ENCODE data around the gene IL12B. TPM values are rescaled to one million over a fixed set of nuclear protein-coding genes. Genes with fewer than 3 reads are reported as not detected.

The IL12B gene
- total RNA-seq, 1 donor from 2014 or later: not detected

DNA sequence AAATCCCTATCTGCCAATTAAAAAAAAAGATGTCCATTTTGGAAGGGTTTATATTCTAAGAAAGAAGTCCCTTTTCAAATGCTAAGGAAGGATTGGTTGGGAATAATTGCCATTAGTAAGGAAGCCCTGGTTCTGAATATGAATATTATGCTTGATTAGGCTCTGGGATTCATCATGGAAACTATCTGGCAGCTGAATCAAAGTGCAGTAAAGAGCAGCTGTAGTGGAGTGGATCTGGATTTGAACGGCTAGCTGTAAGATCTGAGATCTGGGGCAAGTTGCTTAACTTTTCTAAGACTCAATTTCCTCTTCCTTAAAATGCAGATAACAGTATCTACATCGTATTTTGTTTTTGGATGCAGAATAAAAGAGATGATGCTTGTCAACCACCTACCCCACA is 10.5 kb downstream of the IL12B start:
- Mint-ChIP-seq H3K9me3 (ENCODE audit: unreplicated experiment) (no peaks in the 10 kb centered on the region), H3K27me3 (ENCODE audit: low read depth, unreplicated experiment) (peaks cover 18% of the 10 kb centered on the region), H3K36me3 (ENCODE audit: low read depth, unreplicated experiment) (no peaks in the 10 kb centered on the region), H3K4me3 (ENCODE audit: unreplicated experiment) (no peak overlapping the region), H3K4me1 (ENCODE audit: low read depth, unreplicated experiment) (peaks cover 5% of the 10 kb centered on the region), H3K27ac (ENCODE audit: unreplicated experiment) (no peak overlapping the region)
- Histone ChIP-seq H2AFZ (ENCODE audit: low read depth, low read length) (no peak overlapping the region), H3K36me3 (ENCODE audit: insufficient read depth, low read length) (no peaks in the 10 kb centered on the region), H3K79me2 (ENCODE audit: insufficient read depth, low read length) (no peaks in the 10 kb centered on the region), H3K9ac (ENCODE audit: low read length) (no peak overlapping the region), H3K27ac (ENCODE audit: low read depth, low read length) (no peak overlapping the region), H3K4me3 (ENCODE audit: insufficient read depth, low read depth, low read length) (no peak overlapping the region), H3K9me3 (ENCODE audit: insufficient read depth, low read depth, low read length) (no peaks in the 10 kb centered on the region), H4K20me1 (ENCODE audit: insufficient read depth, low read length) (no peaks in the 10 kb centered on the region), H3K4me1 (ENCODE audit: insufficient read depth, low read length) (peaks cover under 1% of the 10 kb centered on the region), H3K4me2 (ENCODE audit: low read length) (no peak overlapping the region), H3K27me3 (ENCODE audit: insufficient read depth, low read length) (no peaks in the 10 kb centered on the region)
- DNase-seq (ENCODE audit: low read depth): no peak
- FAIRE-seq: no peak
- no peak for TF ChIP-seq EZH2 (IDR thresholded peaks at IDR 0.05; ENCODE audit: insufficient read depth, low read length)
- TF ChIP-seq, protein P1, sequence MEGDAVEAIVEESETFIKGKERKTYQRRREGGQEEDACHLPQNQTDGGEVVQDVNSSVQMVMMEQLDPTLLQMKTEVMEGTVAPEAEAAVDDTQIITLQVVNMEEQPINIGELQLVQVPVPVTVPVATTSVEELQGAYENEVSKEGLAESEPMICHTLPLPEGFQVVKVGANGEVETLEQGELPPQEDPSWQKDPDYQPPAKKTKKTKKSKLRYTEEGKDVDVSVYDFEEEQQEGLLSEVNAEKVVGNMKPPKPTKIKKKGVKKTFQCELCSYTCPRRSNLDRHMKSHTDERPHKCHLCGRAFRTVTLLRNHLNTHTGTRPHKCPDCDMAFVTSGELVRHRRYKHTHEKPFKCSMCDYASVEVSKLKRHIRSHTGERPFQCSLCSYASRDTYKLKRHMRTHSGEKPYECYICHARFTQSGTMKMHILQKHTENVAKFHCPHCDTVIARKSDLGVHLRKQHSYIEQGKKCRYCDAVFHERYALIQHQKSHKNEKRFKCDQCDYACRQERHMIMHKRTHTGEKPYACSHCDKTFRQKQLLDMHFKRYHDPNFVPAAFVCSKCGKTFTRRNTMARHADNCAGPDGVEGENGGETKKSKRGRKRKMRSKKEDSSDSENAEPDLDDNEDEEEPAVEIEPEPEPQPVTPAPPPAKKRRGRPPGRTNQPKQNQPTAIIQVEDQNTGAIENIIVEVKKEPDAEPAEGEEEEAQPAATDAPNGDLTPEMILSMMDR (IDR thresholded peaks at IDR 0.05; ENCODE audit: insufficient read depth, low read depth, low read length): no peak

DNA sequence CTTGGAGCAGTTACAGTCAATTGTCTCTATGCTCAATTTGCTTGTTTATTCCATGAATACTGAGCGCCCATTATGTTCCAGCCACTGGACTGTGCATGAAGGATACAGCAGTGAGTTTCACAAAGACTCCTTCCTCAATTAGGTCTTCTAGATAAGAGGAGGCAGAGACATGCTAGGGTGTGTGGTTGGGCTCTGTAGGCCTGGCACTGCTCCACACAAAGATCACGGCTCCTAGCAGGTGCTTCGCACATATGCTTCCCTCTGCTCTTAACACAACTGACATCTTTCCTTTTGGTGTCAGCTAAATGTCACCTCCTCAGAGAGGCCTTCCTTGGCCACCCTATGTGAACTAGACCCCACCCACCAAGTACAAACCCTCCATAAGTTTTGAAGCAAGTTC is 10.9 kb downstream of the IL12B start:
- Histone ChIP-seq H2AFZ (ENCODE audit: low read depth, low read length) (no peak overlapping the region), H4K20me1 (ENCODE audit: insufficient read depth, low read length) (no peaks in the 10 kb centered on the region), H3K4me3 (ENCODE audit: insufficient read depth, low read depth, low read length) (no peak overlapping the region), H3K4me1 (ENCODE audit: insufficient read depth, low read length) (no peaks in the 10 kb centered on the region), H3K27ac (ENCODE audit: low read depth, low read length) (no peak overlapping the region), H3K36me3 (ENCODE audit: insufficient read depth, low read length) (no peaks in the 10 kb centered on the region), H3K4me2 (ENCODE audit: low read length) (no peak overlapping the region), H3K9me3 (ENCODE audit: insufficient read depth, low read depth, low read length) (no peaks in the 10 kb centered on the region), H3K79me2 (ENCODE audit: insufficient read depth, low read length) (no peaks in the 10 kb centered on the region), H3K9ac (ENCODE audit: low read length) (no peak overlapping the region), H3K27me3 (ENCODE audit: insufficient read depth, low read length) (no peaks in the 10 kb centered on the region)
- Mint-ChIP-seq H3K4me3 (ENCODE audit: unreplicated experiment) (no peak overlapping the region), H3K36me3 (ENCODE audit: low read depth, unreplicated experiment) (no peaks in the 10 kb centered on the region), H3K4me1 (ENCODE audit: low read depth, unreplicated experiment) (no peaks in the 10 kb centered on the region), H3K27me3 (ENCODE audit: low read depth, unreplicated experiment) (peaks cover 18% of the 10 kb centered on the region), H3K27ac (ENCODE audit: unreplicated experiment) (peak overlapping the region; percentile 31), H3K9me3 (ENCODE audit: unreplicated experiment) (no peaks in the 10 kb centered on the region)
- TF ChIP-seq, protein P1 (IDR thresholded peaks at IDR 0.05; ENCODE audit: insufficient read depth, low read depth, low read length): no peak
- no peak for TF ChIP-seq EZH2 (IDR thresholded peaks at IDR 0.05; ENCODE audit: insufficient read depth, low read length)
- DNase-seq (ENCODE audit: low read depth) (no peak), FAIRE-seq (no peak)

DNA sequence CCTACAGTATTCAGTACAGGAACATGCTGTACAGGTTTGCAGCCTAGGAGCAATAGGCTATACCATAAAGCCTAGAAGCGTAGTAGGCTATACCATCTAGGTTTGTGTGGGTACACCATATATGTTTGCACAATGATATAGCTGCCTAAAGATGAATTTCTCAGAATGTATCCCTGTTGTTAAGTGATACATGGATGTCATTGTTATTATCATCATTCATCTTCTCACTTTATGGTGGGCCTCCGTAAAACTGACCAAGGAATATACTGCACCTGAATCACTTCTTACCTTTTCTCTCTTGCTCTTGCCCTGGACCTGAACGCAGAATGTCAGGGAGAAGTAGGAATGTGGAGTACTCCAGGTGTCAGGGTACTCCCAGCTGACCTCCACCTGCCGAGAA is 11.8 kb downstream of the IL12B start:
- no peak for DNase-seq (ENCODE audit: low read depth)

More for the DNA sequence above, 11.8 kb downstream of the IL12B start:
- no peak overlapping the region for H2AFZ ChIP-seq (ENCODE audit: low read depth, low read length)
- no peaks in the 10 kb centered on the region for H3K36me3 ChIP-seq (ENCODE audit: insufficient read depth, low read length)
- no peak overlapping the region for H3K9ac ChIP-seq (ENCODE audit: low read length)
- no peaks in the 10 kb centered on the region for H3K27me3 ChIP-seq (ENCODE audit: insufficient read depth, low read length)
- FAIRE-seq: no peak
- no peak overlapping the region for H3K4me2 ChIP-seq (ENCODE audit: low read length)
- H3K9me3 Mint-ChIP-seq (ENCODE audit: unreplicated experiment): no peaks in the 10 kb centered on the region
- H3K4me3 ChIP-seq (ENCODE audit: insufficient read depth, low read depth, low read length): no peak overlapping the region
- no peaks in the 10 kb centered on the region for H4K20me1 ChIP-seq (ENCODE audit: insufficient read depth, low read length)
- no peak overlapping the region for H3K27ac Mint-ChIP-seq (ENCODE audit: unreplicated experiment)
- no peaks in the 10 kb centered on the region for H3K4me1 Mint-ChIP-seq (ENCODE audit: low read depth, unreplicated experiment)
- no peak overlapping the region for H3K4me3 Mint-ChIP-seq (ENCODE audit: unreplicated experiment)
- H3K4me1 ChIP-seq (ENCODE audit: insufficient read depth, low read length): no peaks in the 10 kb centered on the region
- H3K9me3 ChIP-seq (ENCODE audit: insufficient read depth, low read depth, low read length): no peaks in the 10 kb centered on the region
- no peaks in the 10 kb centered on the region for H3K36me3 Mint-ChIP-seq (ENCODE audit: low read depth, unreplicated experiment)
- H3K27ac ChIP-seq (ENCODE audit: low read depth, low read length): no peak overlapping the region
- no peaks in the 10 kb centered on the region for H3K79me2 ChIP-seq (ENCODE audit: insufficient read depth, low read length)
- H3K27me3 Mint-ChIP-seq (ENCODE audit: low read depth, unreplicated experiment): peaks cover 18% of the 10 kb centered on the region
- no peak for TF ChIP-seq EZH2 (IDR thresholded peaks at IDR 0.05; ENCODE audit: insufficient read depth, low read length)
- TF ChIP-seq, protein P1 (IDR thresholded peaks at IDR 0.05; ENCODE audit: insufficient read depth, low read depth, low read length): no peak
